ENCODE measurements around the gene STEAP4. TPM values are rescaled to one million over a fixed set of nuclear protein-coding genes. Genes with fewer than 3 reads are reported as not detected.

STEAP4 gene
- polyA plus RNA-seq, 1 donor (not counting 4 experiments of a cell fraction or from before 2014, with no cell fraction given): 2.0 TPM

GRCh38 chr7:88350118-88350517, 43.4 kb upstream of the STEAP4 start:
- no peaks in the 10 kb centered on the region for H4K20me1 ChIP-seq (ENCODE audit: control insufficient read depth, extremely low read depth, insufficient read depth, low read length)
- H3K4me1 ChIP-seq (ENCODE audit: control insufficient read depth, extremely low read depth, insufficient read depth, low read length): no peaks in the 10 kb centered on the region
- no peaks in the 10 kb centered on the region for H3K36me3 ChIP-seq (ENCODE audit: control insufficient read depth in 2 of 2, extremely low read depth in 1 of 2, insufficient read depth in 2 of 2, low read length in 2 of 2)
- FAIRE-seq (no peak), DNase-seq (ENCODE audit: low read depth, low spot score) (no peak)
- no peak overlapping the region for H3K4me2 ChIP-seq (ENCODE audit: control insufficient read depth, extremely low read depth, insufficient read depth, low read depth, low read length)
- no peak overlapping the region for H3K27ac ChIP-seq (ENCODE audit: control insufficient read depth, insufficient read depth, low read length)
- TF ChIP-seq CTCF (optimal IDR thresholded peaks at IDR 0.05 in 1 of 3, IDR thresholded peaks at IDR 0.05 in 1 of 3, conservative IDR thresholded peaks at IDR 0.05 in 1 of 3; ENCODE audit: extremely low read depth in 1 of 3, insufficient read depth in 2 of 3, low read length in 3 of 3) (no peak), EZH2 (IDR thresholded peaks at IDR 0.05; ENCODE audit: low read length) (no peak)
- no peaks in the 10 kb centered on the region for H3K27me3 ChIP-seq (ENCODE audit: control insufficient read depth, extremely low read depth, insufficient read depth, low read length)
- no peak overlapping the region for H3K9ac ChIP-seq (ENCODE audit: control insufficient read depth, extremely low read depth, insufficient read depth, low read length)
- dilution Hi-C loops (cut with MboI; ENCODE audit: extremely low pct_ligation_motif_present, low sequenced_read_pairs): no loop called here
- H3K4me3 ChIP-seq (ENCODE audit: control insufficient read depth in 2 of 3, extremely low read depth in 1 of 3, insufficient read depth in 2 of 3, low read depth in 1 of 3, low read length in 3 of 3): no peak overlapping the region
- no peaks in the 10 kb centered on the region for H3K79me2 ChIP-seq (ENCODE audit: control insufficient read depth, insufficient read depth, low read length)
- no peaks in the 10 kb centered on the region for H3K9me1 ChIP-seq (ENCODE audit: control insufficient read depth, extremely low read depth, insufficient read depth, low read length)
- H3K9me3 ChIP-seq (ENCODE audit: control insufficient read depth, low read depth, low read length): no peaks in the 10 kb centered on the region
- H2AFZ ChIP-seq (ENCODE audit: control insufficient read depth, low read length): no peak overlapping the region

GRCh38 chr7:88347517-88347916, 40.8 kb upstream of the STEAP4 start:
- Histone ChIP-seq H3K4me2 (ENCODE audit: control insufficient read depth, extremely low read depth, insufficient read depth, low read depth, low read length) (no peak overlapping the region), H3K36me3 (ENCODE audit: control insufficient read depth in 2 of 2, extremely low read depth in 1 of 2, insufficient read depth in 2 of 2, low read length in 2 of 2) (no peaks in the 10 kb centered on the region), H3K9me1 (ENCODE audit: control insufficient read depth, extremely low read depth, insufficient read depth, low read length) (no peaks in the 10 kb centered on the region), H4K20me1 (ENCODE audit: control insufficient read depth, extremely low read depth, insufficient read depth, low read length) (no peaks in the 10 kb centered on the region), H3K27ac (ENCODE audit: control insufficient read depth, insufficient read depth, low read length) (no peak overlapping the region), H3K4me1 (ENCODE audit: control insufficient read depth, extremely low read depth, insufficient read depth, low read length) (no peaks in the 10 kb centered on the region), H3K9me3 (ENCODE audit: control insufficient read depth, low read depth, low read length) (no peaks in the 10 kb centered on the region), H2AFZ (ENCODE audit: control insufficient read depth, low read length) (no peak overlapping the region), H3K27me3 (ENCODE audit: control insufficient read depth, extremely low read depth, insufficient read depth, low read length) (no peaks in the 10 kb centered on the region), H3K4me3 (ENCODE audit: control insufficient read depth in 2 of 3, extremely low read depth in 1 of 3, insufficient read depth in 2 of 3, low read depth in 1 of 3, low read length in 3 of 3) (no peak overlapping the region), H3K9ac (ENCODE audit: control insufficient read depth, extremely low read depth, insufficient read depth, low read length) (no peak overlapping the region), H3K79me2 (ENCODE audit: control insufficient read depth, insufficient read depth, low read length) (no peaks in the 10 kb centered on the region)
- TF ChIP-seq EZH2 (IDR thresholded peaks at IDR 0.05; ENCODE audit: low read length) (no peak), CTCF (optimal IDR thresholded peaks at IDR 0.05 in 1 of 3, IDR thresholded peaks at IDR 0.05 in 1 of 3, conservative IDR thresholded peaks at IDR 0.05 in 1 of 3; ENCODE audit: extremely low read depth in 1 of 3, insufficient read depth in 2 of 3, low read length in 3 of 3) (no peak)
- dilution Hi-C loops (cut with MboI; ENCODE audit: extremely low pct_ligation_motif_present, low sequenced_read_pairs): no loop called here
- FAIRE-seq (no peak), DNase-seq (ENCODE audit: low read depth, low spot score) (no peak)

Measured in keratinocyte (primary cell).